Fibroblast of pulmonary artery (primary cell): ENCODE results near the gene DNAJB6.
"Not testable (repeated sequence)": the region's sequence is repeated elsewhere in the genome, so short reads cannot be mapped to it uniquely, and the experiment has no call there.

Source experiments
- DNase-seq: peaks from one replicate; pipeline ENCODE4 v3.0.0-alpha.2; 2010; ENCODE audit warnings: low read depth
- H3K4me3 ChIP-seq: replicated peaks from 2 replicates; pipeline ENCODE4 v1.5.1; 2011; ENCODE audit warnings: low read depth, mild to moderate bottlenecking, control low read depth, low read length, moderate library complexity
- TF ChIP-seq, protein P1 (sequence below): IDR thresholded peaks from 2 replicates; pipeline ENCODE4 v1.5.1; 2011; ENCODE audit warnings: mild to moderate bottlenecking, control low read depth, low read length, inconsistent platforms; ENCODE audit errors: missing control alignments

DNAJB6 gene

DNA sequence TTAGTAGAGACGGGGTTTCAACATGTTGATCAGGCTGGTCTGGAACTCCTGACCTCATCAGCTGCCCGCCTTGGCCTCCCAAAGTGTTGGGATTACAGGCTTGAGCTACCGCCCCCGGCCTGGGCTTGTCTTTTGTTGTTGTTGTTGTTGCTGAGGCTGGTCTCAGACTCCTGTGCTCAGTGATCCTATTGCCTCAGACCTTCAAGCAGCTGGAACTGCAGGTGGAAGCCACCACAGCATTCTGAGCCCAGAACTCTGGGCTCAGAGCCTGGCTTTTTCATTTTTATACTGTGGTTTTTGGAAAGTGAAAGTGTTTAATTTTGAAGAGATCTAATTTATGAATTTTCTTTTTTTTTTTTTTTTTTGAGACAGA is 16.2 kb upstream of the DNAJB6 start:
- TF ChIP-seq, protein P1, sequence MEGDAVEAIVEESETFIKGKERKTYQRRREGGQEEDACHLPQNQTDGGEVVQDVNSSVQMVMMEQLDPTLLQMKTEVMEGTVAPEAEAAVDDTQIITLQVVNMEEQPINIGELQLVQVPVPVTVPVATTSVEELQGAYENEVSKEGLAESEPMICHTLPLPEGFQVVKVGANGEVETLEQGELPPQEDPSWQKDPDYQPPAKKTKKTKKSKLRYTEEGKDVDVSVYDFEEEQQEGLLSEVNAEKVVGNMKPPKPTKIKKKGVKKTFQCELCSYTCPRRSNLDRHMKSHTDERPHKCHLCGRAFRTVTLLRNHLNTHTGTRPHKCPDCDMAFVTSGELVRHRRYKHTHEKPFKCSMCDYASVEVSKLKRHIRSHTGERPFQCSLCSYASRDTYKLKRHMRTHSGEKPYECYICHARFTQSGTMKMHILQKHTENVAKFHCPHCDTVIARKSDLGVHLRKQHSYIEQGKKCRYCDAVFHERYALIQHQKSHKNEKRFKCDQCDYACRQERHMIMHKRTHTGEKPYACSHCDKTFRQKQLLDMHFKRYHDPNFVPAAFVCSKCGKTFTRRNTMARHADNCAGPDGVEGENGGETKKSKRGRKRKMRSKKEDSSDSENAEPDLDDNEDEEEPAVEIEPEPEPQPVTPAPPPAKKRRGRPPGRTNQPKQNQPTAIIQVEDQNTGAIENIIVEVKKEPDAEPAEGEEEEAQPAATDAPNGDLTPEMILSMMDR: no peak
- H3K4me3 ChIP-seq: no peak overlapping the region
- DNase-seq: peak; percentile 33

DNA sequence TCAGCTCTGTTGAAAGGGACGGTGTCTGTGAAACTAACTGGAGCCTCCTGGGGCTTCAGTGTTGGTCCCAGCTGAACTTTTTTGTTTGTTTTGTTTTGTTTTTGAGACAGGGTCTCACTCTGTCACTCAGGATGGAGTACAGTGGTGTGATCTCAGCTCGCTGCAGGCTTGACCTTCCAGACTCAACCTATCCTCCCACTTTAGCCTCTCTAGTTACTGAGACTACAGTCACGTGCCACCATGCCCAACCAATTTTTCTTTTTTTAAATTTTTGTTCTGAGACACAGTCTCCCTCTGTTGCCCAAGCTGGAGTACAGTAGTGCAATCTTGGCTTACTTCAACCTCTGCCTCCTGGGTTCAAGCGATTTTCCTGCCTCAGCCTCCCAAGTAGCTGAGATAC is 13.4 kb upstream of the DNAJB6 start:
- TF ChIP-seq, protein P1: no peak
- H3K4me3 ChIP-seq: no peak overlapping the region
- DNase-seq: no peak

DNA sequence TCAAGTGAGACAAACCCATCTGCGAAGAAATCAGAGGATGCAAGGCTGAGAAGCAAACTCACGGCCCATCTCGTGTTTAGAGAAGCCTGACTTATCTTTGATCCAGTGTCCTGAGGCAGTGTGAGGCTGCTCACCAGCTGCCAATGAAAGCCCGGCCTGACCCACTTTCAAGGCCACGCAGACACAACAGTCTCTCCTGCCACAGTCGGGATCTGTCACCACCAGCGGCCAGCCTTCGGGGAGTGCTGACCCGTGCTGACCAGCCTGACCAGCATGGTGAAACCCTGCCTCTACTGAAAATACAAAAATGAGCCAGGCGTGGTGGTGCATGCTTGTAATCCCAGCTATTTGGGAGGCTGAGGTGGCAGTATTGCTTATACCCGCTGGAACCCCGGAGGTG is 7.4 kb upstream of the DNAJB6 start:
- DNase-seq: no peak
- no peak overlapping the region for H3K4me3 ChIP-seq
- TF ChIP-seq, protein P1: no peak

DNA sequence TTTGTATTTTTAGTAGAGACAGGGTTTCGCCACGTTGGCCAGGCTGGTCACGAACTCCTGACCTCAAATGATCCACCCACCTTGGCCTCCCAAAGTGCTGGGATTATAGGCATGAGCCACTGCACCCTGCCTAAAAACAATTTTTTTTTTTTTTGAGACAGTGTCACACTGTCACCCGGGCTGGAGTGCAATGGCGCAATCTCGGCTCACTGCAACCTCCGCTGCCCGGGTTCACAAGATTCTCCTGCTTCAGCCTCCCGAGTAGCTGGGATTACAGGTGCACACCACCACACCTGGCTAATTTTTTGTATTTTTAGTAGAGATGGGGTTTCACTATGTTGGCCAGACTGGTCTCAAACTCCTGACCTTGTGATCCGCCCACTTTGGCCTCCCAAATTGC is 6.2 kb upstream of the DNAJB6 start:
- not testable (repeated sequence) for H3K4me3 ChIP-seq, DNase-seq

DNA sequence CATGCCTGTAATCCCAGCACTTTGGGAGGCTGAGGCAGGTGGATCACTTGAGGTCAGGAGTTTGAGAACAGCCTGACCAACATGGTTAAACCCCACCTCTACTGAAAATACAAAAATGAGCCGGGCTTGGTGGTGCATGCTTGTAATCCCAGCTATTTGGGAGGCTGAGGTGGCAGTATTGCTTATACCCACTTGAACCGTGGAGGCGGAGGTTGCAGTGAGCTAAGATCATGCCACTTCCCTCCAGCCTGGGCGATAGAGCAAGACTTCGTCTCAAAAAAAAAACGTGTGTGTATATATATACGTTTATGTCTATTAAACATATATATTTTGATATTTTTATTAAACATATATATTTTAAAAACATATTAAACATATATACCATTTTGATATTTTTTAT is 5.8 kb upstream of the DNAJB6 start:
- not testable (repeated sequence) for DNase-seq, H3K4me3 ChIP-seq

DNA sequence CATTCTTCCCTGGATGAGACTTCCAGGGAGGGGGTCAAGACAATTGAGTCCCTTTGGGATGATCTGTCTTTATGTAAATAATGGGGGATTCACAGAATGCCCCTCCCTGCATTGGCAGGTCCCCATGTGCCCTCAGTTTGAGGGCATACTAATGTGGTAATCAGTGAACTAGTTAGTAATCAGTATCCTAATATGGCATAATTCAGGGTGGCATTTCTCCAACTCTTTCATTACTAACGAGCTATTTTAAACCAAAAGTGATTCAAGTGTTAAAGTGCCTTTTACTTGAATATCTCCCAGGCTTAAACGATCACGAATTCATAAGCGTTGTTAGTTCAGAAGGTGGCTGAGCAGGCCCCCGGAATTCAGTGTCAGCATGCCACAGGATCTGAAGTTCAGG is 1.6 kb upstream of the DNAJB6 start:
- no peak for DNase-seq
- no peak overlapping the region for H3K4me3 ChIP-seq
- TF ChIP-seq, protein P1: no peak

DNA sequence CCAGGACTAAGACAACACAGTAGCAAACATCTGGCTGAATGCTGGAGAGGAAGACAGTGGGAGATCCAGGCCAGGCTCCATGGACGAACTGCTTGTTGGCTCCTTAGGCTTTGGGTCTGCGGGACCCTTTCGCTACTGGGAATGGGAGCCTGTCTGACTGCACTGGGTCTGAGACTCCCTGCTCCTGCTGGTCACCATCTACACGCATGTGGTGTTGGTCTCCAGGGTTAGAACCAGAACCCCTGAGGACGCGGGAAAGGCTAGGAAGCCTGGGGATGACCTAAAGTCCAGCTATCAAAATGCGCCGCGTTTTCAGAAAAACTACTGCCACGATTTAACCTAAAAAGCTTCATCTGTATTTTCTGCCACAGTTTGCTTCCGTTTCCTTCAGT is 817 bp upstream of the DNAJB6 start:
- H3K4me3 ChIP-seq: peak overlapping the region; percentile 76
- DNase-seq: no peak
- TF ChIP-seq, protein P1: no peak

DNA sequence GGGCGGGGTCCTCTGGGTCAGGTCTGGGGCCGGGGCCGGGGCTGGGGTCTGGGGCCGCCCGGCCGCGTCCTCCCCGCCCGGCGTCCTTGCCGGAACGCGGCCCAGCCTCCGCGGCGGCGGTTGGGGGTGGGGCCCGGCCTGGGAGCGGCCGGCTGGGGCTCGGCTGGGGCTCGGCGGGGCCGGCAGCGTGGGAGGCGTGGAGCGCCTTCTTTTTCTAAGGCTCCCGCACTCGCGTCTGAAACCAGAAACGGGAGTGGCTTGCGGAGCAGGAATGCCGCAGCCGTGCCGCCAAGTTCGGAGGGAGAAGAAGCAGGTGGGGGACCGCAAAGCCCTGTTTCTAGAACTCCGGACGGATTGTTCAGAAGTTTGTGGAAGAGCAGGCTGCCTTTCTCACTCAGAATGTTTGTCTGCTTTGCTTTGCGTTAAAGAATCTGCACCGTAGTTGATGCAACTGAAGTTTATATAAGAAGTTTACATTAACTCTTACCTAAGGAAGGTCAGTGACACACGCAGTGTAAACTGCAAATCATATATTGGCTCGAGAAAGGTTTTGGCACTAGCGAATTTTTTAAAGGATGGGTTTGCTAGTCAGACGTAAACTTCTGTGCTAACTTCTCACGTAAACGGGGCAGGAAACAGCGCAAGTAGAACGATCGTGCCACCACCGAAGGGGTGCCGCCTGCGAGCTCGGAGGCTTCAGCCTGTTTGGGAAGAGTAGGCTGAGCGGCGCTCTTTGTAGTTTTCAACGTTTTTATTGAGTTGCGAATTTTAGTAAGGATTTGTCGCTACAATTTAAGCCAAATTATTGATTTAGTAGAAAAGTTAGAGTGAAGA is 729 bp downstream of the DNAJB6 start:
- peak overlapping the region; percentile 76 for H3K4me3 ChIP-seq
- TF ChIP-seq, protein P1: no peak
- DNase-seq: peak; percentile 61
